HG02973 (cell line): ENCODE data around the gene KLRF2.

ENCODE experiments used
- ATAC-seq: cut with Tn5 transposase; IDR thresholded peaks from one replicate; pipeline ENCODE4 v1.9.1; 2021; ENCODE audit warnings: moderate library complexity; ENCODE audit not compliant: unreplicated experiment

Gene KLRF2

DNA sequence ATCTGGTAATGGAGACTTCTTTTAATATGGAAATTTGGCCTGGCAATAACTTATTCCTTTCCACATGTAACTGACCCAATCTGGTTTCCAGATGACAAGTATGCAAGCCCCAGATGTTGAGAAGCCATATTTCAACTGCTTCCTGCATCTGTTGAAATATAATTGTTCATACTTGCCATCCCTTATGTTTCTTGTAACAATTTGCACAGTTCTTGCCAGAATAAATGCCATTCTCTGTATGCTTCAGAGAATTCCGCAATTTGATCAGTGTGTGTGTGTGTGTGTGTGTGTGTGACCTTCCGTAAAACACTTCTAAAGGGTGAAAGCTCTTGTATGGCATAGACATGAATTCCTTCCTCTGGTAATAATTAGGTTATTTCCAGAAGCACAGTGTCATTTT, 52.7 kb downstream of the KLRF2 start:
- no peak for ATAC-seq

DNA sequence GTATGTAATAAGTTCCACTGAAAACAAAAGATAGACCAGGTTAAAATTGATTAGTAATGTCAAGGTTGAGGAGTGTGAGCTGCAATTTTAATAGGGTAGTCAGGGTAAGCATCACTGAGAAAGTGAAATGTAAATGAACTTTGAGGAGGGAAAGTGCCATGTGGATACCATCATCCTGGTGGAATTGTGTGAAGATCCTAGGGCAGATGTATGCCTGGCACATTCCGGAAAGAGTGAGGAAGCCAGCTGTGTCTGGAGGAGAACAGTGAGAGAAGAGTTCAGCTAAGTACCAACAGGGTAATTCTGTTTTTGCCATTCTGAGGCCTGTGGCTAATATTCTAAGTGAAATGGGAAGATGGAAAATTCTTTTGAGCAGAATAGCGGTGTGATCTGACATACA, 53.7 kb downstream of the KLRF2 start:
- no peak for ATAC-seq

GRCh38 chr12:9936591-9936990, 55.3 kb downstream of the KLRF2 start:
- ATAC-seq = no peak

- ATAC-seq = no peak
These were observed 59.1 kb downstream of the KLRF2 start for GRCh38 chr12:9940375-9940774.

DNA sequence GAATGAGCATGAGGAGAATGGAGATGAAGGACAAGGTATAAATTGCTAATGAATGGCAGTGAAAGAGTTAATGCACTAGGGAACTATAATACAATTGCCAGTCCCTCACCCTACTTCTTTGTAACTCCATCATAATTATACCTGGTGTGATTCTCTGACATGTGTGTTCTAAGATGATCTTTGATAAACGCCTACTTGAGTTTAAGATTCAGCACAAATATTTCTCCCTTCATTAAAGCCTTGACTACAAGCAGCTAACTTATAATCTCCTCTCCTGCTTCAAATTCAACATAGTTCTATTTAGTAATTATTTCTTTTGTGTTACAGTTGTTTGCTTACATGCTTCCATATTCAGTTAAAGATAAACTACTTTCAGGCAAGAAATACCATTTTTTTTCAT, 60.5 kb downstream of the KLRF2 start:
- ATAC-seq = no peak

GRCh38 chr12:9943240-9943639, 62.0 kb downstream of the KLRF2 start:
- ATAC-seq = peak; percentile 66

- ATAC-seq = no peak
These were observed 63.1 kb downstream of the KLRF2 start for GRCh38 chr12:9944391-9944790.
